LNCAP (cell line): ENCODE data around the gene EPS8.

Experiments
- CTCF ChIP-seq: fragments of 450-650 bp; IDR thresholded peaks from 2 replicates; pipeline ENCODE4 v1.5.1; 2017; ENCODE audit warnings: mild to moderate bottlenecking

Gene EPS8

GRCh38 chr12:15779925-15780324, 9.3 kb downstream of the EPS8 start:
- no peak for TF ChIP-seq CTCF

DNA sequence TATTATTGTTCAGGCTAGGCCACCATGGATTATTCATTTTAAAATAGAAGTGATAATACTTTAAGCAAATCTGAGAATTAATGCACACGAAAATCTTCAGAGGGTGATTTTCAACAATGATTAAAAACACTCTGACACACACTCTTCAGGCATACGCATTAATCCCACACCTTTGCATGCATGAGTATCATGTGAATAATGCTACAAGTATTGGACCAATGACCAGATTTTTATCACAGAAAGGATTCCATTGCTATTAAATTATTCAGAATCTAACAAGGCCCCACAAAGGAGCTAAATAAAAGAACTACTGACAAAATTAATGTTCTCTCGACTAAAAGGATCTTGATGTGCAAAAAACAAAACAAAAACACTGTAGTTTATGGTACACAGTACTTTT, 11.1 kb downstream of the EPS8 start:
- TF ChIP-seq CTCF, result no peak

- TF ChIP-seq CTCF, result no peak
Observed at GRCh38 chr12:15777355-15778012, 11.7 kb downstream of the EPS8 start.

DNA sequence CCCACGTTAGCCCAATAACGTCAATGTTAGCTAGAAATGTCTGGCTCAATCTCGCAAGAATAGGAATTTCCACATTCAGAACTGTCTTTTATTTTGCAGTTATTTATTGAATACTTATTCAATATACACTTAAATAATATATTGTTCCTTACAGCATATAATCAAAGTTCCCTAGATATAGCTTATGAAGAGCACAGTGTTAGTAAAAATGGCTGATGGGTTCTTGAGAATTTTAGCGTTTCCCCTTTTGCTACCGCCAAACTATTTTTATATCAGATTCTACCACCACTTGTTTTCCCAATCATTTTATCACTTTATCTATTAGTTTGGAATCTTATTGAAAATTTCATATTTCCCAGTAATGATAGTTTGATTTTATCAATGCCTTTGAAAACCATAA, 12.7 kb downstream of the EPS8 start:
- TF ChIP-seq CTCF, result no peak

DNA sequence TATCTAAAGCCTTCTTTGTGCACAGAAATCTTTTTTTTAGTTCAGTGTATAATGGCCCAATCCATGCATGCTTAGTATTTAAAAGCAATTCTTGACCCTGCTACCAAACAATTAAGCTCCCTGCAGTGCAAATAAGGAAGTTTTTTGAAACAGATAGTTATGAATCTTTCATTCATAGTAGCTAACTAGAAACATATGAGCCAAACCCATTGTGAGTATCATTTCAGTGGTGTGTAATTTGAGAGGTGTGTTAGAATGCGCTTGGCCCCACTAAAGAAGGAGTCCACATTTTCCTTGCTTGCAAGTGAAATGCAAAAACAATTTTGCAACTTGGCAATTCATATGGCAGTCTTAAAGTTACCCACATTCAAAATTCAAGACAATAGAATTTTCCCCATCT, 14.4 kb downstream of the EPS8 start:
- TF ChIP-seq CTCF, result no peak

DNA sequence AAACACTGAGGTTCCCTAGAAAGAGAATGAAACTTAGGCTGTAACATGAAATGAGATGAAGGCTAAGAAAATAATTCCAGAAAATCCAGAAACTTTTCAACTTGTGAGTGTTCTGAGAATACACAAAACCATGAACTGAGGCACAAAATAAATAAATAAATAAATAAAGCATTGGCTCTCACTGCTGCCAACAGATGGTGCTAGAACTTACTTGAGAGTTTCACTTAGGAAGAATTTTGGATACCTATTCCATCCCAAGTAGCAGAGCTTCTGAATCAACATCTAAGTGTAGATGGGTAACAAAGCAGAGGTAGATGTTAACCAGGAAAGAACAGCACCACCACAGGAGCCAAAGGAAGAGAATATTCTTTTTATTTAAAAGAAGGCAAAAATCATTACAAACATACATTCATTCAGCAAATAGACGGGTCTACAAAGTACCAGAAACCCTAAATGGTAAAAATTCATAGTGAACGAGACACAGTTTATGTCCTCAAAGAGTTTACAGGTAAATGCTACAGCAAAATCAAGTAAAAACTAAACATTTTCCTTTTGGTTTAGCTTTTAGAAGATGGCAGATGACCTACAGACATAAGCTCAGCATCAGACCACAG, 16.7 kb downstream of the EPS8 start:
- peak; percentile 64 for TF ChIP-seq CTCF

GRCh38 chr12:15770581-15770980, 18.6 kb downstream of the EPS8 start:
- no peak for TF ChIP-seq CTCF

GRCh38 chr12:15770021-15770420, 19.2 kb downstream of the EPS8 start:
- no peak for TF ChIP-seq CTCF
